Progenitor cell of endocrine pancreas (in vitro differentiated cells): ENCODE data around the gene PXMP4. TPM values are rescaled to one million over a fixed set of nuclear protein-coding genes. Genes with fewer than 3 reads are reported as not detected.

Experiments
- DNase-seq: peaks from one replicate; pipeline ENCODE4 v3.0.0; 2021; ENCODE audit warnings: low spot score; ENCODE audit not compliant: unreplicated experiment
- H3K27ac Mint-ChIP-seq: 2 replicates; pipeline ENCODE4 v1.8.0; 2021; ENCODE audit warnings: mild to moderate bottlenecking, moderate library complexity, mixed read lengths
- H3K27me3 Mint-ChIP-seq: 2 replicates; pipeline ENCODE4 v1.8.0; 2021; ENCODE audit warnings: mixed read lengths
- H3K36me3 Mint-ChIP-seq: 2 replicates; pipeline ENCODE4 v1.8.0; 2022; ENCODE audit warnings: mixed read lengths; ENCODE audit not compliant: insufficient read depth
- H3K4me1 Mint-ChIP-seq: 2 replicates; pipeline ENCODE4 v1.8.0; 2021; ENCODE audit warnings: low read depth, mixed read lengths
- H3K4me3 Mint-ChIP-seq: 2 replicates; pipeline ENCODE4 v1.8.0; 2021; ENCODE audit warnings: low read depth, mild to moderate bottlenecking, moderate library complexity, mixed read lengths
- H3K9me3 Mint-ChIP-seq: 2 replicates; pipeline ENCODE4 v1.8.0; 2021; ENCODE audit warnings: low read depth, mixed read lengths
- CTCF ChIP-seq: fragments of 200-600 bp; sonication (generic); IDR thresholded peaks from one replicate; pipeline ENCODE4 v1.5.0; 2021; ENCODE audit warnings: antibody characterized with exemption, mild to moderate bottlenecking; ENCODE audit not compliant: unreplicated experiment
- total RNA-seq: library from RNA; stranded (reverse); gene quantifications from 2 replicates; pipeline ENCODE4 v1.2.1, GENCODE V29; 2021

Gene PXMP4
- total RNA-seq, 1 donor from 2014 or later: 5.0 TPM

- Mint-ChIP-seq H3K9me3 (no peaks in the 10 kb centered on the region), H3K4me1 (peaks cover 27% of the 10 kb centered on the region), H3K27ac (no peak overlapping the region), H3K36me3 (peaks cover 4% of the 10 kb centered on the region), H3K4me3 (no peak overlapping the region), H3K27me3 (no peaks in the 10 kb centered on the region)
- no peak for DNase-seq
- TF ChIP-seq CTCF: no peak
Observed at GRCh38 chr20:33657704-33658095, 62.4 kb downstream of the PXMP4 start.

- Mint-ChIP-seq H3K4me1 (peaks cover 32% of the 10 kb centered on the region), H3K4me3 (no peak overlapping the region), H3K9me3 (no peaks in the 10 kb centered on the region), H3K27me3 (no peaks in the 10 kb centered on the region), H3K36me3 (peaks cover 4% of the 10 kb centered on the region), H3K27ac (peak overlapping the region; percentile 59)
- DNase-seq: no peak
- TF ChIP-seq CTCF: no peak
Observed at GRCh38 chr20:33656783-33657703, 63.1 kb downstream of the PXMP4 start.

GRCh38 chr20:33656010-33656782, 63.9 kb downstream of the PXMP4 start:
- TF ChIP-seq CTCF: no peak
- Mint-ChIP-seq H3K27me3 (no peaks in the 10 kb centered on the region), H3K4me3 (no peak overlapping the region), H3K9me3 (no peaks in the 10 kb centered on the region), H3K27ac (peak overlapping the region; percentile 59), H3K36me3 (peaks cover 4% of the 10 kb centered on the region), H3K4me1 (peaks cover 40% of the 10 kb centered on the region)
- DNase-seq: no peak

GRCh38 chr20:33655164-33655563, 64.9 kb downstream of the PXMP4 start:
- no peak for TF ChIP-seq CTCF
- no peak overlapping the region for H3K4me3 Mint-ChIP-seq
- no peak for DNase-seq
- no peaks in the 10 kb centered on the region for H3K9me3 Mint-ChIP-seq
- no peaks in the 10 kb centered on the region for H3K27me3 Mint-ChIP-seq
- H3K36me3 Mint-ChIP-seq: peaks cover 2% of the 10 kb centered on the region
- H3K27ac Mint-ChIP-seq: peak overlapping the region; percentile 93
- H3K4me1 Mint-ChIP-seq: peaks cover 47% of the 10 kb centered on the region

GRCh38 chr20:33654680-33655161, 65.4 kb downstream of the PXMP4 start:
- Mint-ChIP-seq H3K27me3 (no peaks in the 10 kb centered on the region), H3K36me3 (peaks cover 2% of the 10 kb centered on the region), H3K4me3 (no peak overlapping the region), H3K4me1 (peaks cover 49% of the 10 kb centered on the region), H3K27ac (peak overlapping the region; percentile 93), H3K9me3 (no peaks in the 10 kb centered on the region)
- DNase-seq: no peak
- no peak for TF ChIP-seq CTCF
